GM12801 (cell line): ENCODE measurements around the gene C19orf38.

Source experiments
- TF ChIP-seq, protein P1 (sequence below): IDR thresholded peaks from one replicate; pipeline ENCODE4 v1.5.1; 2011; ENCODE audit warnings: control low read depth; ENCODE audit not compliant: insufficient read length; ENCODE audit errors: extremely low read depth

The C19orf38 gene

GRCh38 chr19:10848230-10848856 is at the start of gene C19orf38:
TSS of gene C19orf38 (plus strand) at chr19:10848415. CDS start at chr19:10848509, 94 bp downstream.
- TF ChIP-seq, protein P1, sequence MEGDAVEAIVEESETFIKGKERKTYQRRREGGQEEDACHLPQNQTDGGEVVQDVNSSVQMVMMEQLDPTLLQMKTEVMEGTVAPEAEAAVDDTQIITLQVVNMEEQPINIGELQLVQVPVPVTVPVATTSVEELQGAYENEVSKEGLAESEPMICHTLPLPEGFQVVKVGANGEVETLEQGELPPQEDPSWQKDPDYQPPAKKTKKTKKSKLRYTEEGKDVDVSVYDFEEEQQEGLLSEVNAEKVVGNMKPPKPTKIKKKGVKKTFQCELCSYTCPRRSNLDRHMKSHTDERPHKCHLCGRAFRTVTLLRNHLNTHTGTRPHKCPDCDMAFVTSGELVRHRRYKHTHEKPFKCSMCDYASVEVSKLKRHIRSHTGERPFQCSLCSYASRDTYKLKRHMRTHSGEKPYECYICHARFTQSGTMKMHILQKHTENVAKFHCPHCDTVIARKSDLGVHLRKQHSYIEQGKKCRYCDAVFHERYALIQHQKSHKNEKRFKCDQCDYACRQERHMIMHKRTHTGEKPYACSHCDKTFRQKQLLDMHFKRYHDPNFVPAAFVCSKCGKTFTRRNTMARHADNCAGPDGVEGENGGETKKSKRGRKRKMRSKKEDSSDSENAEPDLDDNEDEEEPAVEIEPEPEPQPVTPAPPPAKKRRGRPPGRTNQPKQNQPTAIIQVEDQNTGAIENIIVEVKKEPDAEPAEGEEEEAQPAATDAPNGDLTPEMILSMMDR, result no peak

DNA sequence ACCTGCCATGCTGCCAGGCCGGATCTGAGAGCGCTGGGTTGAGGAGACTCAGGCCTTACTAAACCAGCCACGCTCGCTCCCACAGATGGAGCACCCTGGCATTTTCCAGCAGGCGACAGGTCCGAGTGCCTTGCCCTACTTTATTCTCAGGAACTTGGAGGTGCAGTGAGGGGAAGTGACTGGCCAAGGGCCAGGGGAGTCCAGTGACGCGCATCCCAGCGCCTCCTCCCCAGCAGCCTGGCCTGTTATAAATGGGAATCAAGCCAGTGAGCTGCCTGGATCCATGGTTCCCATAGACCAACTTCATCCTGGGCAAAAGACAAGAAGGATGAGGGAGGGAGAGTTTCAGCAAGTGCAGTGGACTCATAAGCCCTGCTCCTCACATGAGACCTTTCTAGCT is 47.7 kb upstream of the C19orf38 start:
- TF ChIP-seq, protein P1, result no peak

GRCh38 chr19:10802479-10802878 is 45.7 kb upstream of the C19orf38 start:
- TF ChIP-seq, protein P1, result no peak

- TF ChIP-seq, protein P1, result no peak
These were observed 45.0 kb upstream of the C19orf38 start for GRCh38 chr19:10803252-10803651.

- TF ChIP-seq, protein P1, result no peak
These were observed 43.0 kb upstream of the C19orf38 start for GRCh38 chr19:10805065-10805757.

DNA sequence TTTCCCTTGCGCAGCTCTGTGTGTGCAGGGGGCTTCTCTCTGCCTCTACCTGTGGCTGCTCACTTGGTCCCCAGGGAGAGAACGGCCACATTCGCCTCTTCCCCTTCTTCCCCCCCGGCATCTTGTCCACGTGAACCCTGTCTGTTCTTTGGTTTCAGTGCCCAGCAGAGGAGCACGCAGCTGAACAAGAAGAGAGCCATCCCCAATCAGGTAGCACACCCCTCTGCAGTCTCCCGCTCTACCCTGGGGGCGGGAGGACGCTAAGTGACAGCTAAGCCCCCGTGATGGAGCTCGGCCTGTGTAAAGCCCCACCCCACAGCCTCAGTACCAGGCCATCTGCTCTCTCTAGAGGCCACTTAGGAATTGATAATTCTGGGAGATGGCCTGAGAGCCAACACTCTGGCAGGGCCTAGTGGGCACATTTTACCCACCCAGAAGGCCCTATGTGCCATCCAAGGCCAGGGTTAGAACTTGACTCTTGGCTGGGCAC is 42.4 kb upstream of the C19orf38 start:
- TF ChIP-seq, protein P1, result no peak

DNA sequence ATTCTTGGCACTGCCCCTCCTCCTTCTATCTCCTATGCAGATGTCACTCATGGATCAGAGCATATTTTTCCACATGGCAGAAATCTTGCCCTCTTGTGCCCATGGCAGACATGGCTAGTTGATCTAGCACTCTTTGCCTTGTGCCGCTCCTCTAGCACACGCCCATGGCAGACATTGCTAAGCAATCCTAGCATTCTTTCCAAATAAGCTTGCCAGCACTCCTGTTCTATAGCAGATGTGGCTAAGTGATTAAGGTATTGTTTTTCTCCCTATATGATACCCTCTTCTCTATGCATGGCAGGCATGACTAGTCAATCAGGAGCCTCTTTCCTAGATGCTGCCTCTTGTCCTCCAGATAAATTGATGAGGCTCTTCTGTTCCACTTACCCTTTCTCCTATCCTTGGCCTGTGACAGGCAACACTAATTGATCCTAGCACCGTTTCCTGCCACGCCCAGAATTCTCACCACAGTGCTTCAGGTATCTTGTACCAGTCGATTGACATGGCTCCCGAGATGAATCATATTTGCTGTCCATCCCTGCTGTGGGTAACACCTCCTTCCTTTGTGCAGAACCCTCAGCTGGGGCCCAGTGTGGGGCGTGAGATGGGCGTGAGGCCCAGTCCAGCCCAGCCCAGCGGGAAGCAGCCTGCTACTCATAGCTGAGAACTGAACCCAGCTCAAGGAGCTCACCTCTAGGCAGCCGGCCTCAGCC is 39.1 kb upstream of the C19orf38 start:
- TF ChIP-seq, protein P1, result no peak
